Neural progenitor cell (in vitro differentiated cells): Measurements from ENCODE around the gene PRM1. TPM values are rescaled to one million over a fixed set of nuclear protein-coding genes. Genes with fewer than 3 reads are reported as not detected.

Source experiments
- DNase-seq: peaks from one replicate; pipeline ENCODE4 v3.0.0-alpha.2; 2016; ENCODE audit warnings: low spot score
- H2AFZ ChIP-seq: fragments of 200-600 bp; sonication (generic); replicated peaks from 2 replicates; pipeline ENCODE4 v1.6.1; 2016; ENCODE audit warnings: antibody characterized with exemption
- H3F3A ChIP-seq: fragments of 200-600 bp; sonication (generic); 2 replicates; pipeline ENCODE4 v1.6.1; 2016; ENCODE audit warnings: antibody characterized with exemption, low read depth
- H3K27ac ChIP-seq: fragments of 200-600 bp; sonication (generic); 2 replicates; pipeline ENCODE4 v1.5.1; 2016; ENCODE audit warnings: mild to moderate bottlenecking
- H3K27me3 ChIP-seq: fragments of 200-600 bp; sonication (generic); 2 replicates; pipeline ENCODE4 v1.6.1; 2016; ENCODE audit warnings: mild to moderate bottlenecking, moderate library complexity
- H3K36me3 ChIP-seq: fragments of 200-600 bp; sonication (generic); 2 replicates; pipeline ENCODE4 v1.5.1; 2016
- H3K4me1 ChIP-seq: fragments of 200-600 bp; sonication (generic); 2 replicates; pipeline ENCODE4 v1.6.1; 2016; ENCODE audit warnings: mixed run types
- H3K4me2 ChIP-seq: fragments of 200-600 bp; sonication (generic); 2 replicates; pipeline ENCODE4 v1.6.1; 2016
- H3K4me3 ChIP-seq: fragments of 200-600 bp; sonication (generic); 2 replicates; pipeline ENCODE4 v1.5.1; 2016
- H3K79me2 ChIP-seq: fragments of 200-600 bp; sonication (generic); 2 replicates; pipeline ENCODE4 v1.6.1; 2016; ENCODE audit warnings: low read depth
- H3K9ac ChIP-seq: fragments of 200-600 bp; sonication (generic); 2 replicates; pipeline ENCODE4 v1.6.1; 2016
- H3K9me3 ChIP-seq: fragments of 200-600 bp; sonication (generic); 2 replicates; pipeline ENCODE4 v1.5.1; 2016; ENCODE audit warnings: low read depth
- H4K20me1 ChIP-seq: fragments of 200-600 bp; sonication (generic); 2 replicates; pipeline ENCODE4 v1.6.1; 2016; ENCODE audit warnings: low read depth
- H3K27ac Mint-ChIP-seq: 3 replicates; pipeline ENCODE4 v1.8.0; 2021; ENCODE audit warnings: mixed read lengths
- H3K27me3 Mint-ChIP-seq: 2 replicates; pipeline ENCODE4 v1.8.0; 2022; ENCODE audit warnings: low read depth, mild to moderate bottlenecking, inconsistent platforms, moderate library complexity, mixed read lengths; ENCODE audit not compliant: insufficient read depth
- H3K36me3 Mint-ChIP-seq: 3 replicates; pipeline ENCODE4 v1.8.0; 2021; ENCODE audit warnings: mixed read lengths
- H3K4me1 Mint-ChIP-seq: 3 replicates; pipeline ENCODE4 v1.8.0; 2021; ENCODE audit warnings: mixed read lengths
- H3K4me3 Mint-ChIP-seq: 3 replicates; pipeline ENCODE4 v1.8.0; 2021; ENCODE audit warnings: mild to moderate bottlenecking, moderate library complexity, mixed read lengths
- H3K9me3 Mint-ChIP-seq: 3 replicates; pipeline ENCODE4 v1.8.0; 2020; ENCODE audit warnings: mixed read lengths
- CTCF ChIP-seq: fragments of 200-600 bp; sonication (generic); IDR thresholded peaks from 2 replicates; pipeline ENCODE4 v1.5.1; 2017; ENCODE audit warnings: antibody characterized with exemption, mild to moderate bottlenecking
- EZH2 ChIP-seq: fragments of 200-600 bp; sonication (generic); IDR thresholded peaks from 2 replicates; pipeline ENCODE4 v1.6.1; 2017; ENCODE audit warnings: antibody characterized with exemption, mild to moderate bottlenecking, moderate library complexity
- EZH2phosphoT487 ChIP-seq: fragments of 200-600 bp; sonication (generic); IDR thresholded peaks from 2 replicates; pipeline ENCODE4 v1.6.1; 2017; ENCODE audit warnings: antibody characterized with exemption
- total RNA-seq: library from RNA; depleted of rRNA; stranded (reverse); fragments of >200 nt; gene quantifications from 2 replicates; pipeline ENCODE4 v1.2.3, GENCODE V29; 2015; ENCODE audit warnings: low replicate concordance

Gene PRM1
- total RNA-seq, result not detected in 2 replicates

- Mint-ChIP-seq H3K27ac (peak within 1 kb of the TSS; percentile 46), H3K27me3 (peaks cover 7% of the 10 kb centered on the region), H3K4me3 (no peak within 1 kb of the TSS), H3K4me1 (peaks cover 13% of the 10 kb centered on the region), H3K36me3 (no peaks in the 10 kb centered on the region), H3K9me3 (no peaks in the 10 kb centered on the region)
- Histone ChIP-seq H3K27ac (no peak within 1 kb of the TSS), H3K36me3 (no peaks in the 10 kb centered on the region), H3F3A (no peaks in the 10 kb centered on the region), H3K79me2 (no peaks in the 10 kb centered on the region), H3K9ac (no peak within 1 kb of the TSS), H3K4me1 (peaks cover 3% of the 10 kb centered on the region), H3K9me3 (no peaks in the 10 kb centered on the region), H4K20me1 (no peaks in the 10 kb centered on the region), H3K4me2 (no peak within 1 kb of the TSS), H3K27me3 (no peaks in the 10 kb centered on the region), H2AFZ (no peak within 1 kb of the TSS), H3K4me3 (no peak within 1 kb of the TSS)
- TF ChIP-seq EZH2 (no peak), CTCF (no peak), EZH2phosphoT487 (no peak)
- no peak for DNase-seq
Measured at GRCh38 chr16:11280616-11281522, at the start of gene PRM1. Gene PRM1, minus strand, starts transcription at chr16:11281330. Its CDS starts 92 bp downstream, at chr16:11281238.

GRCh38 chr16:11330526-11331237 is 49.6 kb upstream of the PRM1 start:
- Histone ChIP-seq H2AFZ (no peak overlapping the region), H3K4me1 (peaks cover 18% of the 10 kb centered on the region), H3K79me2 (no peaks in the 10 kb centered on the region), H3K9me3 (no peaks in the 10 kb centered on the region), H3K4me3 (no peak overlapping the region), H3K27ac (no peak overlapping the region), H3F3A (peaks cover 24% of the 10 kb centered on the region), H3K27me3 (no peaks in the 10 kb centered on the region), H3K9ac (no peak overlapping the region), H3K4me2 (no peak overlapping the region), H3K36me3 (no peaks in the 10 kb centered on the region), H4K20me1 (no peaks in the 10 kb centered on the region)
- DNase-seq, result no peak
- Mint-ChIP-seq H3K4me3 (no peak overlapping the region), H3K9me3 (peaks cover 7% of the 10 kb centered on the region), H3K27me3 (peaks cover 12% of the 10 kb centered on the region), H3K36me3 (peaks cover 4% of the 10 kb centered on the region), H3K4me1 (peaks cover 51% of the 10 kb centered on the region), H3K27ac (no peak overlapping the region)
- TF ChIP-seq EZH2phosphoT487 (no peak), CTCF (no peak), EZH2 (no peak)

GRCh38 chr16:11329891-11330290 is 48.8 kb upstream of the PRM1 start:
- Mint-ChIP-seq H3K36me3 (peaks cover 2% of the 10 kb centered on the region), H3K27me3 (peaks cover 15% of the 10 kb centered on the region), H3K4me1 (peaks cover 55% of the 10 kb centered on the region), H3K4me3 (no peak overlapping the region), H3K27ac (peak overlapping the region; percentile 96), H3K9me3 (peaks cover 6% of the 10 kb centered on the region)
- H3K4me2 ChIP-seq, result no peak overlapping the region
- no peaks in the 10 kb centered on the region for H3K36me3 ChIP-seq
- H3K27me3 ChIP-seq, result no peaks in the 10 kb centered on the region
- H3K9ac ChIP-seq, result no peak overlapping the region
- H3K9me3 ChIP-seq, result no peaks in the 10 kb centered on the region
- peaks cover 18% of the 10 kb centered on the region for H3K4me1 ChIP-seq
- H4K20me1 ChIP-seq, result no peaks in the 10 kb centered on the region
- DNase-seq, result no peak
- H3F3A ChIP-seq, result peaks cover 24% of the 10 kb centered on the region
- no peak overlapping the region for H3K4me3 ChIP-seq
- TF ChIP-seq CTCF (no peak), EZH2phosphoT487 (no peak), EZH2 (no peak)
- no peak overlapping the region for H3K27ac ChIP-seq
- H3K79me2 ChIP-seq, result no peaks in the 10 kb centered on the region
- no peak overlapping the region for H2AFZ ChIP-seq
